ENCODE results near the gene ZNF337. TPM values are rescaled to one million over a fixed set of nuclear protein-coding genes. Genes with fewer than 3 reads are reported as not detected.
"Not testable (repeated sequence)": the region's sequence is repeated elsewhere in the genome, so short reads cannot be mapped to it uniquely, and the experiment has no call there.

ZNF337 gene
- total RNA-seq, 3 donors from 2014 or later: 16.3 to 25.9 (median 20.0) TPM

- no peaks in the 10 kb centered on the region for H3K36me3 ChIP-seq
- H3K27ac ChIP-seq: no peak overlapping the region
- H3K9me3 ChIP-seq: peaks cover 0 to 37% of the 10 kb centered on the region in 2 donors
- TF ChIP-seq CTCF (IDR thresholded peaks at IDR 0.05): no peak
- TF ChIP-seq POLR2A (IDR thresholded peaks at IDR 0.05): no peak
- no peak for TF ChIP-seq POLR2AphosphoS5 (IDR thresholded peaks at IDR 0.05)
- H3K4me3 ChIP-seq: no peak overlapping the region
- H3K27me3 ChIP-seq: no peaks in the 10 kb centered on the region
- no peaks in the 10 kb centered on the region for H3K4me1 ChIP-seq
- intact Hi-C loops (cut with DNase I; ENCODE audit: low total_unique reads): no loop called here
- DNase-seq (ENCODE audit: low spot score in 2 of 2): no peak
Measured at GRCh38 chr20:25725639-25726038, 29.0 kb upstream of the ZNF337 start.

DNA sequence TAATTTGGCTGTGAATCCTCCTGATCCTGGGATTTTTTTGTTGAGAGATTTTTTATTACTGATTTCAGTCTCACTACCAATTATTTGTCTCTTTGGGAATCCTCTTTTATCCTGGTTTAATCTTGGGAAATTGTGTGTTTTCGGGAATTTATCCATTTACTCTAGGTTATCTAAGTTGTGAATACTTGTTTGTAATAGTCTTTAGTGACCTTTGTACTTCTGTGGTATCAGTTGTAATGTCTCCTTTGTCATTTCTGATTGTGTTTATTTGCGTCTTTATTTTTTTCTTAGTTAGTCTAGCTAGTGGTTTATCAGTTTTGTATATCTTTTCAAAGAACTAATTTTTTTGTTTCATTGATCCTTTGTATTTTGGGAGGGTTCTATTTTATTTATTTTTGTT lies 27.3 kb upstream of the ZNF337 start:
- Histone ChIP-seq H3K27ac (no peak overlapping the region), H3K36me3 (no peaks in the 10 kb centered on the region), H3K4me3 (no peak overlapping the region), H3K4me1 (no peaks in the 10 kb centered on the region), H3K27me3 (no peaks in the 10 kb centered on the region), H3K9me3 (peaks cover 0 to 37% of the 10 kb centered on the region in 2 donors)
- no peak for TF ChIP-seq POLR2A (IDR thresholded peaks at IDR 0.05)
- TF ChIP-seq POLR2AphosphoS5 (IDR thresholded peaks at IDR 0.05): no peak
- TF ChIP-seq CTCF (IDR thresholded peaks at IDR 0.05): no peak
- DNase-seq (ENCODE audit: low spot score in 2 of 2): no peak
- intact Hi-C loops (cut with DNase I; ENCODE audit: low total_unique reads): no loop called here

GRCh38 chr20:25720285-25720684 lies 23.6 kb upstream of the ZNF337 start:
- no peak for TF ChIP-seq CTCF (IDR thresholded peaks at IDR 0.05)
- TF ChIP-seq POLR2AphosphoS5 (IDR thresholded peaks at IDR 0.05): no peak
- no peak for TF ChIP-seq POLR2A (IDR thresholded peaks at IDR 0.05)
- Histone ChIP-seq H3K36me3 (no peaks in the 10 kb centered on the region), H3K9me3 (peaks cover 0 to 18% of the 10 kb centered on the region in 2 donors), H3K4me3 (no peak overlapping the region), H3K27ac (no peak overlapping the region), H3K4me1 (no peaks in the 10 kb centered on the region), H3K27me3 (no peaks in the 10 kb centered on the region)
- intact Hi-C loops (cut with DNase I; ENCODE audit: low total_unique reads): no loop called here
- DNase-seq (ENCODE audit: low spot score in 2 of 2): no peak

GRCh38 chr20:25718896-25719809 lies 22.5 kb upstream of the ZNF337 start:
- H3K4me3 ChIP-seq; H3K27ac ChIP-seq; H3K4me1 ChIP-seq; DNase-seq (ENCODE audit: low spot score in 2 of 2); H3K27me3 ChIP-seq; intact Hi-C loops (cut with DNase I; ENCODE audit: low total_unique reads); H3K36me3 ChIP-seq: not testable (repeated sequence)
- H3K9me3 ChIP-seq: peaks cover 0 to 14% of the 10 kb centered on the region in 2 donors

DNA sequence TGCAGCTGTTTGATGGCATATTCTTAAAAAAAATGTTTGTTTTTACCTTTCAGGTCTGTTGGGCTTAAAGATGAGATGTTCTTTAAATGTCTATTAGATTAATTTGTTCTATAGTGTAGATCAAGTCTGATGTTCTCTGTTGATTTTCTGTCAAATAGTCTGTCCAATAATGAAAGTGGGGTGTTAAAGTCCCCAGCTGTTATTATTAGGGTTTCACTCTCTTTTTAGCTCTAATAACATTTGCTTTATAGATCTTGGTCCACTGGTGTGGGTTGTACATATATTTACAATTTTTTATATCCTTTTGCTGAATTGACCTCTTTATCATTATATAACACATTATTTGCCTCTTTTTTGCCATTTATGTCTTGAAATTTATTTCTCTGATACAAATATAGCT lies 11.0 kb upstream of the ZNF337 start:
- no peak for DNase-seq (ENCODE audit: low spot score in 2 of 2)
- H3K4me3 ChIP-seq: no peak overlapping the region
- intact Hi-C loops (cut with DNase I; ENCODE audit: low total_unique reads): no loop called here
- no peaks in the 10 kb centered on the region for H3K4me1 ChIP-seq
- no peaks in the 10 kb centered on the region for H3K27me3 ChIP-seq
- no peaks in the 10 kb centered on the region for H3K36me3 ChIP-seq
- H3K27ac ChIP-seq: no peak overlapping the region
- H3K9me3 ChIP-seq: peaks cover 0 to 8% of the 10 kb centered on the region in 2 donors
- no peak for TF ChIP-seq POLR2AphosphoS5 (IDR thresholded peaks at IDR 0.05)
- TF ChIP-seq CTCF (IDR thresholded peaks at IDR 0.05): no peak
- TF ChIP-seq POLR2A (IDR thresholded peaks at IDR 0.05): no peak
